ENCODE data around the gene TNP1. TPM values are rescaled to one million over a fixed set of nuclear protein-coding genes. Genes with fewer than 3 reads are reported as not detected.

The TNP1 gene
- total and polyA plus RNA-seq, 2 donors (not counting 1 experiment from before 2014, with no cell fraction given) = not detected

- no peaks in the 10 kb centered on the region for H3K9me3 ChIP-seq (ENCODE audit: control insufficient read depth, insufficient read depth, low read depth, low read length)
- H3K4me2 ChIP-seq (ENCODE audit: extremely low read depth, insufficient read depth, low read length) = no peak overlapping the region
- H2AFZ ChIP-seq (ENCODE audit: low read length) = no peak overlapping the region
- H3K27me3 ChIP-seq (ENCODE audit: control insufficient read depth, insufficient read depth, low read length) = peaks cover 6% of the 10 kb centered on the region
- H3K4me1 ChIP-seq (ENCODE audit: control insufficient read depth, extremely low read depth, insufficient read depth, low read length) = no peaks in the 10 kb centered on the region
- no peaks in the 10 kb centered on the region for H4K20me1 ChIP-seq (ENCODE audit: control insufficient read depth, extremely low read depth, insufficient read depth, low read length)
- H3K4me3 ChIP-seq (replicated peaks in 1 of 4; ENCODE audit: control extremely low read depth in 1 of 4, insufficient read depth in 1 of 4, low read depth in 3 of 4, low read length in 4 of 4) = no peak overlapping the region
- TF ChIP-seq EZH2 (IDR thresholded peaks at IDR 0.05; ENCODE audit: low read length, missing control alignments) = no peak
- no peak for TF ChIP-seq CTCF (conservative IDR thresholded peaks at IDR 0.05 in 1 of 2, IDR thresholded peaks at IDR 0.05 in 1 of 2; ENCODE audit: low read depth in 1 of 2, low read length in 2 of 2)
- H3K36me3 ChIP-seq (ENCODE audit: control insufficient read depth, insufficient read depth, low read length) = no peaks in the 10 kb centered on the region
- H3K27ac ChIP-seq (ENCODE audit: insufficient read depth, low read length) = no peak overlapping the region
- no peak for DNase-seq (ENCODE audit: low read depth in 2 of 2)
- H3K9ac ChIP-seq (ENCODE audit: insufficient read depth, low read length) = no peak overlapping the region
- no peaks in the 10 kb centered on the region for H3K79me2 ChIP-seq (ENCODE audit: control insufficient read depth, insufficient read depth, low read length)
Measured at GRCh38 chr2:216890138-216890537, 30.3 kb upstream of the TNP1 start.

GRCh38 chr2:216888887-216889622 lies 29.2 kb upstream of the TNP1 start:
- H3K9me3 ChIP-seq (ENCODE audit: control insufficient read depth, insufficient read depth, low read depth, low read length) = no peaks in the 10 kb centered on the region
- TF ChIP-seq CTCF (conservative IDR thresholded peaks at IDR 0.05 in 1 of 2, IDR thresholded peaks at IDR 0.05 in 1 of 2; ENCODE audit: low read depth in 1 of 2, low read length in 2 of 2) = no peak
- no peak for TF ChIP-seq EZH2 (IDR thresholded peaks at IDR 0.05; ENCODE audit: low read length, missing control alignments)
- H3K4me3 ChIP-seq (replicated peaks in 1 of 4; ENCODE audit: control extremely low read depth in 1 of 4, insufficient read depth in 1 of 4, low read depth in 3 of 4, low read length in 4 of 4) = no peak overlapping the region
- H4K20me1 ChIP-seq (ENCODE audit: control insufficient read depth, extremely low read depth, insufficient read depth, low read length) = no peaks in the 10 kb centered on the region
- H2AFZ ChIP-seq (ENCODE audit: low read length) = no peak overlapping the region
- H3K27ac ChIP-seq (ENCODE audit: insufficient read depth, low read length) = no peak overlapping the region
- H3K4me1 ChIP-seq (ENCODE audit: control insufficient read depth, extremely low read depth, insufficient read depth, low read length) = no peaks in the 10 kb centered on the region
- H3K27me3 ChIP-seq (ENCODE audit: control insufficient read depth, insufficient read depth, low read length) = peaks cover 6% of the 10 kb centered on the region
- no peaks in the 10 kb centered on the region for H3K36me3 ChIP-seq (ENCODE audit: control insufficient read depth, insufficient read depth, low read length)
- H3K79me2 ChIP-seq (ENCODE audit: control insufficient read depth, insufficient read depth, low read length) = no peaks in the 10 kb centered on the region
- no peak overlapping the region for H3K4me2 ChIP-seq (ENCODE audit: extremely low read depth, insufficient read depth, low read length)
- DNase-seq (ENCODE audit: low read depth in 2 of 2) = no peak
- H3K9ac ChIP-seq (ENCODE audit: insufficient read depth, low read length) = no peak overlapping the region

- no peak overlapping the region for H3K27ac ChIP-seq (ENCODE audit: insufficient read depth, low read length)
- no peaks in the 10 kb centered on the region for H3K36me3 ChIP-seq (ENCODE audit: control insufficient read depth, insufficient read depth, low read length)
- H3K4me3 ChIP-seq (replicated peaks in 1 of 4; ENCODE audit: control extremely low read depth in 1 of 4, insufficient read depth in 1 of 4, low read depth in 3 of 4, low read length in 4 of 4) = no peak overlapping the region
- no peak for DNase-seq (ENCODE audit: low read depth in 2 of 2)
- H3K27me3 ChIP-seq (ENCODE audit: control insufficient read depth, insufficient read depth, low read length) = peaks cover 6% of the 10 kb centered on the region
- TF ChIP-seq EZH2 (IDR thresholded peaks at IDR 0.05; ENCODE audit: low read length, missing control alignments) = no peak
- TF ChIP-seq CTCF (conservative IDR thresholded peaks at IDR 0.05 in 1 of 2, IDR thresholded peaks at IDR 0.05 in 1 of 2; ENCODE audit: low read depth in 1 of 2, low read length in 2 of 2) = no peak
- no peaks in the 10 kb centered on the region for H3K4me1 ChIP-seq (ENCODE audit: control insufficient read depth, extremely low read depth, insufficient read depth, low read length)
- H3K4me2 ChIP-seq (ENCODE audit: extremely low read depth, insufficient read depth, low read length) = no peak overlapping the region
- no peaks in the 10 kb centered on the region for H4K20me1 ChIP-seq (ENCODE audit: control insufficient read depth, extremely low read depth, insufficient read depth, low read length)
- no peak overlapping the region for H3K9ac ChIP-seq (ENCODE audit: insufficient read depth, low read length)
- H2AFZ ChIP-seq (ENCODE audit: low read length) = no peak overlapping the region
- H3K79me2 ChIP-seq (ENCODE audit: control insufficient read depth, insufficient read depth, low read length) = no peaks in the 10 kb centered on the region
- no peaks in the 10 kb centered on the region for H3K9me3 ChIP-seq (ENCODE audit: control insufficient read depth, insufficient read depth, low read depth, low read length)
Measured at GRCh38 chr2:216888081-216888480, 28.2 kb upstream of the TNP1 start.

Data from fibroblast of lung (primary cell).